Fibroblast of lung (primary cell): ENCODE measurements around the gene FBXO3. TPM values are rescaled to one million over a fixed set of nuclear protein-coding genes. Genes with fewer than 3 reads are reported as not detected.

Experiments
- DNase-seq, 2 donors: peaks; one replicate each; pipeline versions ENCODE4 v3.0.0 to v3.0.0-alpha.2; 2010; ENCODE audit warnings: low read depth in 2 of 2
- H2AFZ ChIP-seq: 2 replicates; pipeline ENCODE4 v1.5.1; 2012; ENCODE audit warnings: low read length, control low read depth, inconsistent platforms
- H3K27ac ChIP-seq: 2 replicates; pipeline ENCODE4 v1.5.1; 2011; ENCODE audit warnings: low read length, control low read depth; ENCODE audit not compliant: insufficient read depth
- H3K27me3 ChIP-seq: 2 replicates; pipeline ENCODE4 v1.5.1; 2011; ENCODE audit warnings: mild to moderate bottlenecking, low read length; ENCODE audit not compliant: control insufficient read depth, insufficient read depth
- H3K36me3 ChIP-seq: 2 replicates; pipeline ENCODE4 v1.5.1; 2011; ENCODE audit warnings: low read length; ENCODE audit not compliant: control insufficient read depth, insufficient read depth
- H3K4me1 ChIP-seq: 2 replicates; pipeline ENCODE4 v1.5.1; 2011; ENCODE audit warnings: low read length; ENCODE audit not compliant: control insufficient read depth, insufficient read depth; ENCODE audit errors: extremely low read depth
- H3K4me2 ChIP-seq: 2 replicates; pipeline ENCODE4 v1.5.1; 2011; ENCODE audit warnings: low read length, control low read depth; ENCODE audit not compliant: insufficient read depth; ENCODE audit errors: extremely low read depth
- H3K4me3 ChIP-seq, 4 experiments: fragments of 200-600 bp in 1 of 4; sonication (generic) in 1 of 4; replicated peaks in 1 of 4; 2 replicates each; pipeline ENCODE4 v1.5.1; 2011 to 2016; ENCODE audit warnings: low read length in 4 of 4, low read depth in 3 of 4, mild to moderate bottlenecking in 3 of 4, control low read depth in 2 of 4, inconsistent platforms in 1 of 4, mixed read lengths in 1 of 4; ENCODE audit not compliant: insufficient read depth in 1 of 4; ENCODE audit errors: control extremely low read depth in 1 of 4
- H3K79me2 ChIP-seq: 2 replicates; pipeline ENCODE4 v1.5.1; 2012; ENCODE audit warnings: mild to moderate bottlenecking, low read length, inconsistent platforms; ENCODE audit not compliant: control insufficient read depth, insufficient read depth
- H3K9ac ChIP-seq: 2 replicates; pipeline ENCODE4 v1.5.1; 2011; ENCODE audit warnings: mild to moderate bottlenecking, low read length, control low read depth; ENCODE audit not compliant: insufficient read depth
- H3K9me3 ChIP-seq: 2 replicates; pipeline ENCODE4 v1.5.1; 2012; ENCODE audit warnings: low read depth, low read length; ENCODE audit not compliant: control insufficient read depth, insufficient read depth
- H4K20me1 ChIP-seq: 2 replicates; pipeline ENCODE4 v1.5.1; 2011; ENCODE audit warnings: low read length; ENCODE audit not compliant: control insufficient read depth, insufficient read depth; ENCODE audit errors: extremely low read depth
- CTCF ChIP-seq, 2 donors: IDR thresholded peaks in 1 of 2; conservative IDR thresholded peaks in 1 of 2; 1 replicate in 1 of 2; 2 replicates in 1 of 2; pipeline ENCODE4 v1.5.1; 2011 to 2012; ENCODE audit warnings: low read length in 2 of 2, control low read depth in 1 of 2, inconsistent platforms in 1 of 2, low read depth in 1 of 2, mild to moderate bottlenecking in 1 of 2
- EZH2 ChIP-seq: IDR thresholded peaks from 2 replicates; pipeline ENCODE4 v1.5.1; 2012; ENCODE audit warnings: low read length, control low read depth, mild to moderate bottlenecking; ENCODE audit errors: missing control alignments
- polyA plus RNA-seq, 2 donors: library from polyadenylated mRNA; depleted of rRNA in 1 of 2; stranded (reverse) in 1 of 2; unstranded in 1 of 2; fragments of >200 nt; gene quantifications; 2 replicates each; pipeline ENCODE4 v1.2.1, GENCODE V29; 2011 to 2012; ENCODE audit warnings: missing spikeins in 1 of 2
- total RNA-seq: library from RNA; depleted of rRNA; stranded (reverse); fragments of >200 nt; gene quantifications from 2 replicates; pipeline ENCODE4 v1.2.1, GENCODE V29; 2014

Gene FBXO3
- total and polyA plus RNA-seq, 2 donors (not counting 1 experiment from before 2014, with no cell fraction given): 28.7 to 46.2 TPM

DNA sequence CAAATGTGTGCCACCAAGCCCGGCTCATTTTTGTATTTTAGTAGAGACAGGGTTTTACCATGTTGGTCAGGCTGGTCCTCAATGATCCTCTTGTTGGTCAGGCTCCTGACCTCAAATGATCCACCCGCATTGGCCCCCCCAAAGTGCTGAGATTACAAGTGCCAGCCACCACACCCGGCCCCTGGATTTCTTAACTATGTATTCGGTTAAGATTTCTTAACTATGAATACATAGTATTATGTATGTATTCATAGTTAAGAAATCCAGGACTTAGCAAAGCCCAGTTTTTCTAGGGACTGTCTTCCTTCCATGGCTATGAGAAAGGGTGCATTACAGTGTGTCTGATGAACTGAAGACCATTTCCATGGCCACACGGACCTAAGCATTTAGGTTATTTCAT, 75.4 kb downstream of the FBXO3 start:
- Histone ChIP-seq H3K27ac (no peak overlapping the region), H3K9me3 (no peaks in the 10 kb centered on the region), H3K79me2 (no peaks in the 10 kb centered on the region), H4K20me1 (no peaks in the 10 kb centered on the region), H3K4me1 (peaks cover 24% of the 10 kb centered on the region), H2AFZ (no peak overlapping the region), H3K9ac (no peak overlapping the region), H3K4me3 (no peak overlapping the region), H3K4me2 (no peak overlapping the region), H3K27me3 (no peaks in the 10 kb centered on the region), H3K36me3 (no peaks in the 10 kb centered on the region)
- DNase-seq: no peak
- TF ChIP-seq CTCF (conservative IDR thresholded peaks at IDR 0.05 in 1 of 2, IDR thresholded peaks at IDR 0.05 in 1 of 2; ENCODE audit: low read depth in 1 of 2, low read length in 2 of 2) (no peak), EZH2 (no peak)

DNA sequence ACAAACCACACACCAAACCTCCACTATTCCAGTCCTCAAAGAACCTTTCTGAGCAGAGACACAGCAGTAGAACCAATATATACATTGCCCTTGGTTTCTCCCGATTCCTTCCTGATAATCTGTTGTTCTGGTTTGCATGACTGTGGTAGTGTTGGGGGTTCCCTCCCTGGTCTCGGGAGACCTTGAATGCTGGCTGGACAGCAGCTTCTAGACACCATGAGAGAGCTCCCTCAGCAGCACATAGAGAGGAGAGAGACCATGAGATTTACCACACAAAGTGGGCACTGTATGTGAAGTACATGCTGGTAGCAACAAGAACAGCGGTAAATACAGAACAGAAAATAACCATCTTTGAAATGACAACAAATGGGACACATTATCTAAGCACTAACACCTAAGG, 76.3 kb downstream of the FBXO3 start:
- Histone ChIP-seq H3K27me3 (no peaks in the 10 kb centered on the region), H3K4me1 (peaks cover 18% of the 10 kb centered on the region), H3K4me2 (no peak overlapping the region), H2AFZ (no peak overlapping the region), H3K4me3 (no peak overlapping the region), H3K9me3 (no peaks in the 10 kb centered on the region), H4K20me1 (no peaks in the 10 kb centered on the region), H3K27ac (no peak overlapping the region), H3K36me3 (no peaks in the 10 kb centered on the region), H3K9ac (no peak overlapping the region), H3K79me2 (no peaks in the 10 kb centered on the region)
- no peak for TF ChIP-seq EZH2
- no peak for TF ChIP-seq CTCF (conservative IDR thresholded peaks at IDR 0.05 in 1 of 2, IDR thresholded peaks at IDR 0.05 in 1 of 2; ENCODE audit: low read depth in 1 of 2, low read length in 2 of 2)
- no peak for DNase-seq

DNA sequence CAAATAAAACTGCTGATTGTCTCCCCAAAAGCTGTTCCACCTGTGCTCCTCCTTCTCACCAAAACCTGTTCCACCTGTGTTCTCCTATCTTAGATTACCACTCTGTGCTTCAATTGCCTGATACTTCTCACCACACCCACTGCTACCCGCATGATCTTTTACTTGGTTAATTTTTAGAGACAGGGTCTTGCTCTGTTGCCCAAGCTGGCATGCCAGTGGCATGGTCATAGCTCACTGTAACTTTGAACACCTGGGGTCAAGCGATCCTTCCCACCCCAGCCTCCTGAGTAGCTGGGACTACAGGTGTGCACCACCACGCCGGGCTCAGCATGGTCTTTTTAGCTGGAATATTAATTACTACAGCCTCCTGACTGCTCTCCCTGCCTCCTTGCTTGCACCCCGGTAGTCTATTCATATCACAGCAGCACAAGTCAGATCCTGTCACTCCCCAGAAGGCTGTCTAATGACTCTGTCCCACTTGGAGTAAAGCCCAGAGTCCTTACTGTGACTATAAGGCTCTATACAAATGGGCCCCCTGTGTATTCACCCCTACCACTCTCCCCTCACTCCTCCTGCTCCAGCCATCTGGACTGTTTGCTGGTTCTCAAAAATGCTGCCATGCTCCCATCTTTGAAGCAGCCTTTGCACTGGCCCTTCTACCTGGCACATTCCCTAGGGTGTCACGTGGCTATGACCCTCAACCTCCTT, 77.2 kb downstream of the FBXO3 start:
- Histone ChIP-seq H2AFZ (no peak overlapping the region), H3K4me3 (no peak overlapping the region), H3K9ac (no peak overlapping the region), H4K20me1 (no peaks in the 10 kb centered on the region), H3K27ac (no peak overlapping the region), H3K27me3 (no peaks in the 10 kb centered on the region), H3K79me2 (no peaks in the 10 kb centered on the region), H3K36me3 (no peaks in the 10 kb centered on the region), H3K4me1 (peaks cover 22% of the 10 kb centered on the region), H3K9me3 (no peaks in the 10 kb centered on the region), H3K4me2 (no peak overlapping the region)
- DNase-seq: no peak
- TF ChIP-seq CTCF (conservative IDR thresholded peaks at IDR 0.05 in 1 of 2, IDR thresholded peaks at IDR 0.05 in 1 of 2; ENCODE audit: low read depth in 1 of 2, low read length in 2 of 2) (no peak), EZH2 (no peak)
